WTC11 (cell line): ENCODE data around the gene PDE3B. TPM values are rescaled to one million over a fixed set of nuclear protein-coding genes. Genes with fewer than 3 reads are reported as not detected.

Experiments
- ATAC-seq: fragments of 200-7000 bp; cut with Tn5 transposase; 2 replicates; pipeline ENCODE4 v1.10.0; 2021; ENCODE audit warnings: mild to moderate bottlenecking, moderate library complexity
- CTCF ChIA-PET: fragments of 300-600 bp; sonication (Branson Sonifier 250); formaldehyde crosslinking; loops from one replicate; lab custom pipeline; 2021; ENCODE audit warnings: antibody characterized with exemption; lab: Charles Lee
- POLR2A ChIA-PET: fragments of 350-600 bp; sonication (Branson Sonifier 250); formaldehyde crosslinking; loops from one replicate; lab custom pipeline; 2021; ENCODE audit warnings: antibody characterized with exemption; lab: Charles Lee
- DNase-seq: peaks from one replicate; pipeline ENCODE4 v3.0.0; 2021; ENCODE audit warnings: low spot score
- H3K27ac Mint-ChIP-seq: 2 replicates; pipeline ENCODE4 v1.8.0; 2021; ENCODE audit warnings: mixed read lengths
- H3K27me3 Mint-ChIP-seq: 2 replicates; pipeline ENCODE4 v1.8.0; 2021; ENCODE audit warnings: low read depth, mild to moderate bottlenecking, moderate library complexity, mixed read lengths
- H3K36me3 Mint-ChIP-seq: 2 replicates; pipeline ENCODE4 v1.8.0; 2021; ENCODE audit warnings: mixed read lengths
- H3K4me1 Mint-ChIP-seq: 2 replicates; pipeline ENCODE4 v1.8.0; 2022; ENCODE audit warnings: mixed read lengths
- H3K4me3 Mint-ChIP-seq: 2 replicates; pipeline ENCODE4 v1.8.0; 2021; ENCODE audit warnings: mild to moderate bottlenecking, moderate library complexity, mixed read lengths
- H3K9me3 Mint-ChIP-seq: 2 replicates; pipeline ENCODE4 v1.8.0; 2021; ENCODE audit warnings: mixed read lengths
- AR ChIP-seq: fragments of 250-450 bp; sonication (Bioruptor Pico); IDR thresholded peaks from 2 replicates; pipeline ENCODE4 v1.9.0; 2021; ENCODE audit warnings: mild to moderate bottlenecking
- ATF1 ChIP-seq: sonication (generic); formaldehyde crosslinking; IDR thresholded peaks from 2 replicates; pipeline ENCODE4 v1.8.1; 2023; ENCODE audit warnings: mild to moderate bottlenecking, moderate library complexity, missing genetic modification reagents
- ATF3 ChIP-seq: sonication (generic); formaldehyde crosslinking; conservative IDR thresholded peaks from 2 replicates; pipeline ENCODE4 v1.8.1; 2022; ENCODE audit warnings: mild to moderate bottlenecking, missing genetic modification reagents
- CDX4 ChIP-seq: fragments of 250-450 bp; sonication (Bioruptor Pico); IDR thresholded peaks from 2 replicates; pipeline ENCODE4 v1.9.0; 2021; ENCODE audit warnings: moderate library complexity, mild to moderate bottlenecking, inconsistent platforms, borderline replicate concordance
- CREB1 ChIP-seq: sonication (generic); formaldehyde crosslinking; IDR thresholded peaks from 2 replicates; pipeline ENCODE4 v1.8.0; 2023; ENCODE audit warnings: mild to moderate bottlenecking, missing genetic modification reagents
- ERG ChIP-seq: fragments of 250-450 bp; sonication (Bioruptor Pico); IDR thresholded peaks from 2 replicates; pipeline ENCODE4 v1.8.0; 2021; ENCODE audit warnings: mild to moderate bottlenecking
- ESRRA ChIP-seq: sonication (generic); formaldehyde crosslinking; IDR thresholded peaks from 2 replicates; pipeline ENCODE4 v1.8.1; 2022; ENCODE audit warnings: mild to moderate bottlenecking, missing genetic modification reagents, borderline replicate concordance
- FOXP1 ChIP-seq: sonication (generic); formaldehyde crosslinking; IDR thresholded peaks from 2 replicates; pipeline ENCODE4 v1.8.0; 2022; ENCODE audit warnings: missing genetic modification reagents, mild to moderate bottlenecking, moderate library complexity, borderline replicate concordance
- HMGA2 ChIP-seq: fragments of 250-450 bp; sonication (Bioruptor Pico); IDR thresholded peaks from 2 replicates; pipeline ENCODE4 v1.4.0; 2021; ENCODE audit warnings: mild to moderate bottlenecking, moderate library complexity
- HMGXB4 ChIP-seq: sonication (generic); formaldehyde crosslinking; IDR thresholded peaks from 2 replicates; pipeline ENCODE4 v1.8.1; 2023; ENCODE audit warnings: mild to moderate bottlenecking, moderate library complexity, missing genetic modification reagents
- JAZF1 ChIP-seq: fragments of 250-450 bp; sonication (Bioruptor Pico); IDR thresholded peaks from 2 replicates; pipeline ENCODE4 v1.9.0; 2021; ENCODE audit warnings: moderate library complexity, mild to moderate bottlenecking, inconsistent platforms
- MAX ChIP-seq: sonication (generic); formaldehyde crosslinking; IDR thresholded peaks from 2 replicates; pipeline ENCODE4 v1.8.0; 2022; ENCODE audit warnings: mild to moderate bottlenecking, missing genetic modification reagents
- NFE2L1 ChIP-seq: sonication (generic); formaldehyde crosslinking; IDR thresholded peaks from 2 replicates; pipeline ENCODE4 v1.8.1; 2023; ENCODE audit warnings: missing genetic modification reagents
- NR2C2 ChIP-seq: sonication (generic); formaldehyde crosslinking; IDR thresholded peaks from 2 replicates; pipeline ENCODE4 v1.8.0; 2022; ENCODE audit warnings: mild to moderate bottlenecking, missing genetic modification reagents
- NR3C1 ChIP-seq: sonication (generic); formaldehyde crosslinking; conservative IDR thresholded peaks from 2 replicates; pipeline ENCODE4 v1.8.1; 2023; ENCODE audit warnings: low read depth, mild to moderate bottlenecking, missing genetic modification reagents
- RORB ChIP-seq: fragments of 250-450 bp; sonication (Bioruptor Pico); IDR thresholded peaks from 2 replicates; pipeline ENCODE4 v1.9.0; 2021; ENCODE audit warnings: mild to moderate bottlenecking
- SMAD4 ChIP-seq: sonication (generic); formaldehyde crosslinking; IDR thresholded peaks from 2 replicates; pipeline ENCODE4 v1.8.0; 2022; ENCODE audit warnings: mild to moderate bottlenecking, missing genetic modification reagents
- SP1 ChIP-seq: sonication (generic); formaldehyde crosslinking; conservative IDR thresholded peaks from 2 replicates; pipeline ENCODE4 v1.8.1; 2022; ENCODE audit warnings: missing genetic modification reagents
- TEAD4 ChIP-seq: sonication (generic); formaldehyde crosslinking; IDR thresholded peaks from 2 replicates; pipeline ENCODE4 v1.8.0; 2022; ENCODE audit warnings: mild to moderate bottlenecking, missing genetic modification reagents
- TP53 ChIP-seq: sonication (generic); formaldehyde crosslinking; IDR thresholded peaks from 2 replicates; pipeline ENCODE4 v1.8.1; 2023; ENCODE audit warnings: mild to moderate bottlenecking, missing genetic modification reagents
- USF1 ChIP-seq: sonication (generic); formaldehyde crosslinking; IDR thresholded peaks from 2 replicates; pipeline ENCODE4 v1.8.0; 2022; ENCODE audit warnings: mild to moderate bottlenecking, missing genetic modification reagents
- ZBTB21 ChIP-seq: sonication (generic); formaldehyde crosslinking; IDR thresholded peaks from 2 replicates; pipeline ENCODE4 v1.8.1; 2023; ENCODE audit warnings: mild to moderate bottlenecking, missing genetic modification reagents, borderline replicate concordance
- ZMAT4 ChIP-seq: fragments of 250-450 bp; sonication (Bioruptor Pico); IDR thresholded peaks from 2 replicates; pipeline ENCODE4 v1.9.0; 2021; ENCODE audit warnings: mild to moderate bottlenecking
- ZNF121 ChIP-seq: sonication (generic); formaldehyde crosslinking; IDR thresholded peaks from 2 replicates; pipeline ENCODE4 v1.8.0; 2023; ENCODE audit warnings: missing genetic modification reagents
- ZNF138 ChIP-seq: sonication (generic); formaldehyde crosslinking; conservative IDR thresholded peaks from 2 replicates; pipeline ENCODE4 v1.8.1; 2022; ENCODE audit warnings: mild to moderate bottlenecking, moderate library complexity, missing genetic modification reagents
- ZNF232 ChIP-seq: sonication (generic); formaldehyde crosslinking; IDR thresholded peaks from 2 replicates; pipeline ENCODE4 v1.8.0; 2022; ENCODE audit warnings: mild to moderate bottlenecking, missing genetic modification reagents
- ZNF425 ChIP-seq: fragments of 250-450 bp; sonication (Bioruptor Pico); conservative IDR thresholded peaks from 2 replicates; pipeline ENCODE4 v1.9.0; 2021; ENCODE audit warnings: mild to moderate bottlenecking
- total RNA-seq: library from RNA; stranded (reverse); gene quantifications from 3 replicates; pipeline ENCODE4 v1.2.3, GENCODE V29; 2021

Gene PDE3B
- total RNA-seq, 1 experiment from 2014 or later, result 9.6 TPM

- Mint-ChIP-seq H3K27me3 (peaks cover 34% of the 10 kb centered on the region), H3K27ac (peak within 1 kb of the TSS; percentile 50), H3K4me1 (peaks cover 20% of the 10 kb centered on the region), H3K36me3 (no peaks in the 10 kb centered on the region), H3K9me3 (peaks cover 11% of the 10 kb centered on the region), H3K4me3 (peak within 1 kb of the TSS; percentile 90)
- peak; percentile 97 for DNase-seq
- POLR2A ChIA-PET, result interaction anchor here (0.6 to 1.6 kb wide), 5 partner anchors 12 to 248 kb away, joined by 3 to 7 read pairs (median 3); partner anchors contain the start of gene PDE3B
- peak; percentile 98 for ATAC-seq
- CTCF ChIA-PET, result interaction anchor here (0.7 to 6.5 kb wide), 12 partner anchors 14 to 371 kb away, joined by 3 to 141 read pairs (median 8); partner anchors contain the start of gene PSMA1
- no peak for TF ChIP-seq NR2C2 (CRISPR knock-in tag)
- no peak for TF ChIP-seq RORB
- TF ChIP-seq HMGXB4, result 0 out of 2 replicates have a peak, but pooled peaks have one; percentile 17
- TF ChIP-seq TP53 (CRISPR knock-in tag), result no peak
- no peak for TF ChIP-seq ATF3 (CRISPR knock-in tag)
- no peak for TF ChIP-seq HMGA2 (CRISPR knock-in tag)
- no peak for TF ChIP-seq ERG (CRISPR knock-in tag)
- TF ChIP-seq ZMAT4 (CRISPR knock-in tag), result no peak
- TF ChIP-seq ESRRA, result no peak
- TF ChIP-seq CDX4 (CRISPR knock-in tag), result no peak
- TF ChIP-seq AR (CRISPR knock-in tag), result no peak
- TF ChIP-seq JAZF1 (CRISPR knock-in tag), result no peak
- no peak for TF ChIP-seq FOXP1 (CRISPR knock-in tag)
- no peak for TF ChIP-seq ZNF232 (CRISPR knock-in tag)
- TF ChIP-seq ZBTB21 (CRISPR knock-in tag), result no peak
- TF ChIP-seq NR3C1, result no peak
- TF ChIP-seq ZNF121 (CRISPR knock-in tag), result no peak
- no peak for TF ChIP-seq SMAD4 (CRISPR knock-in tag)
- TF ChIP-seq CREB1 (CRISPR knock-in tag), result 0 out of 2 replicates have a peak, but pooled peaks have one; percentile 28
- no peak for TF ChIP-seq ATF1 (CRISPR knock-in tag)
- no peak for TF ChIP-seq ZNF425 (CRISPR knock-in tag)
- no peak for TF ChIP-seq USF1
- no peak for TF ChIP-seq TEAD4 (CRISPR knock-in tag)
- TF ChIP-seq NFE2L1 (CRISPR knock-in tag), result peak; percentile 26; the same call in 1 of the 2 replicates
- no peak for TF ChIP-seq ZNF138 (CRISPR knock-in tag)
- peak; percentile 57; the same call in 1 of the 2 replicates for TF ChIP-seq MAX (CRISPR knock-in tag)
- no peak; the same call in 1 of the 2 replicates for TF ChIP-seq SP1
These were observed 248.5 kb downstream of the PDE3B start, which contains the start of gene CYP2R1 for GRCh38 chr11:14892036-14892556. TSS of gene CYP2R1 (minus strand) at chr11:14892231. CDS start at chr11:14892205, 26 bp downstream.
